Liver (tissue), 9 donors: ENCODE results near the gene GALNTL6. TPM values are rescaled to one million over a fixed set of nuclear protein-coding genes. Genes with fewer than 3 reads are reported as not detected.

ENCODE experiments used
- DNase-seq: peaks from one replicate; pipeline ENCODE4 v3.0.0-alpha.2; 2017; ENCODE audit warnings: low spot score
- H3K27ac ChIP-seq, 2 donors: one replicate each; pipeline ENCODE4 v1.7.0; 2013; ENCODE audit warnings: inconsistent platforms in 2 of 2, low read length in 2 of 2, control low read depth in 1 of 2, low read depth in 1 of 2, mild to moderate bottlenecking in 1 of 2
- H3K27me3 ChIP-seq, 4 donors: one replicate each; pipeline versions ENCODE4 v1.6.1 to v1.7.0; 2013; ENCODE audit warnings: low read length in 3 of 4, inconsistent platforms in 1 of 4, mild to moderate bottlenecking in 1 of 4, moderate library complexity in 1 of 4; ENCODE audit not compliant: control insufficient read depth in 4 of 4, insufficient read depth in 4 of 4
- H3K36me3 ChIP-seq, 4 donors: one replicate each; pipeline versions ENCODE4 v1.6.1 to v1.7.0; 2013; ENCODE audit warnings: low read length in 3 of 4, mild to moderate bottlenecking in 3 of 4, low read depth in 1 of 4, moderate library complexity in 1 of 4; ENCODE audit not compliant: control insufficient read depth in 4 of 4, insufficient read depth in 3 of 4
- H3K4me1 ChIP-seq, 4 donors: one replicate each; pipeline versions ENCODE4 v1.6.1 to v1.7.0; 2013; ENCODE audit warnings: low read length in 3 of 4, mild to moderate bottlenecking in 3 of 4, moderate library complexity in 1 of 4; ENCODE audit not compliant: control insufficient read depth in 4 of 4, insufficient read depth in 4 of 4
- H3K4me3 ChIP-seq, 3 donors: one replicate each; pipeline versions ENCODE4 v1.6.1 to v1.7.0; 2013; ENCODE audit warnings: low read length in 3 of 3, control low read depth in 1 of 3, low read depth in 1 of 3, mild to moderate bottlenecking in 1 of 3
- H3K9ac ChIP-seq, 2 donors: one replicate each; pipeline ENCODE4 v1.7.0; 2013; ENCODE audit warnings: low read length in 2 of 2, mild to moderate bottlenecking in 2 of 2, moderate library complexity in 2 of 2, control low read depth in 1 of 2, low read depth in 1 of 2
- H3K9me3 ChIP-seq, 4 donors: one replicate each; pipeline versions ENCODE4 v1.6.1 to v1.7.0; 2013; ENCODE audit warnings: low read length in 3 of 4; ENCODE audit not compliant: control insufficient read depth in 4 of 4
- EGR1 ChIP-seq, 2 donors: IDR thresholded peaks; 2 replicates each; pipeline ENCODE4 v1.6.1; 2016 to 2018; ENCODE audit warnings: antibody characterized with exemption in 2 of 2, low read depth in 2 of 2
- FOXA2 ChIP-seq: IDR thresholded peaks from 2 replicates; pipeline ENCODE4 v1.6.1; 2016; ENCODE audit warnings: antibody characterized with exemption
- GABPA ChIP-seq, 2 donors: IDR thresholded peaks in 1 of 2; conservative IDR thresholded peaks in 1 of 2; 2 replicates each; pipeline ENCODE4 v1.6.1; 2016; ENCODE audit warnings: antibody characterized with exemption in 2 of 2, mild to moderate bottlenecking in 1 of 2, moderate library complexity in 1 of 2
- HNF4A ChIP-seq, 2 donors: conservative IDR thresholded peaks; 2 replicates each; pipeline ENCODE4 v1.6.1; 2016; ENCODE audit warnings: antibody characterized with exemption in 2 of 2, mild to moderate bottlenecking in 2 of 2
- HNF4G ChIP-seq: IDR thresholded peaks from 2 replicates; pipeline ENCODE4 v1.6.1; 2016; ENCODE audit warnings: antibody characterized with exemption
- JUND ChIP-seq, 2 donors: IDR thresholded peaks; 2 replicates each; pipeline ENCODE4 v1.6.1; 2016; ENCODE audit warnings: antibody characterized with exemption in 2 of 2
- NR2F2 ChIP-seq: IDR thresholded peaks from 2 replicates; pipeline ENCODE4 v1.6.1; 2016; ENCODE audit warnings: antibody characterized with exemption
- RAD21 ChIP-seq, 2 donors: IDR thresholded peaks; 2 replicates each; pipeline ENCODE4 v1.6.1; 2016; ENCODE audit warnings: antibody characterized with exemption in 2 of 2, mild to moderate bottlenecking in 2 of 2
- RXRA ChIP-seq, 2 donors: IDR thresholded peaks; 2 replicates each; pipeline ENCODE4 v1.6.1; 2017 to 2018; ENCODE audit warnings: antibody characterized with exemption in 2 of 2, mild to moderate bottlenecking in 1 of 2
- YY1 ChIP-seq: IDR thresholded peaks from 2 replicates; pipeline ENCODE4 v1.6.1; 2016; ENCODE audit warnings: antibody characterized with exemption, mild to moderate bottlenecking
- WGBS: extraction: QIAGEN DNeasy Blood & Tissue Kit; methylation state at CpG from one replicate; pipeline ENCODE4 v1.1.7; 2013; 5-methylcytosine and 5-hydroxymethylcytosine counted together
- polyA plus RNA-seq, 2 donors: library from polyadenylated mRNA; stranded (reverse) in 1 of 2; unstranded in 1 of 2; fragments of 200-250 nt in 1 of 2; fragments of >200 nt in 1 of 2; fragmentation: Nextera tagmentation in 1 of 2; extraction: Ambion mirVana in 1 of 2; gene quantifications; one replicate each; pipeline versions ENCODE4 v1.2.1 to v1.2.3, GENCODE V29; 2013 to 2015
- total RNA-seq, 2 donors: library from RNA; depleted of rRNA; stranded (reverse); fragments of >200 nt; gene quantifications; one replicate each; pipeline ENCODE4 v1.2.3, GENCODE V29; 2014
- TF ChIP-seq, protein P1 (sequence below): IDR thresholded peaks from 2 replicates; pipeline ENCODE4 v1.6.1; 2016; ENCODE audit warnings: antibody characterized with exemption, mild to moderate bottlenecking
- TF ChIP-seq, protein P2 (sequence below): IDR thresholded peaks from 2 replicates; pipeline ENCODE4 v1.6.1; 2016; ENCODE audit warnings: antibody characterized with exemption
- TF ChIP-seq, protein P3 (sequence below): IDR thresholded peaks from 2 replicates; pipeline ENCODE4 v1.6.1; 2016; ENCODE audit warnings: antibody characterized with exemption
- TF ChIP-seq, protein P4 (sequence below): fragments of 150-350 bp; IDR thresholded peaks from 2 replicates; pipeline ENCODE4 v1.5.1; 2017; ENCODE audit warnings: improper control_type of control experiment, low read depth, low read length; ENCODE audit not compliant: missing input control
- donor health status: healthy.
- donor health status: healthy.
- donor health status: healthy.
- donor health status: healthy.
- donor health status: healthy.

GALNTL6 gene
- total and polyA plus RNA-seq, 4 donors: 0.06 to 0.08 TPM; not detected in 2

DNA sequence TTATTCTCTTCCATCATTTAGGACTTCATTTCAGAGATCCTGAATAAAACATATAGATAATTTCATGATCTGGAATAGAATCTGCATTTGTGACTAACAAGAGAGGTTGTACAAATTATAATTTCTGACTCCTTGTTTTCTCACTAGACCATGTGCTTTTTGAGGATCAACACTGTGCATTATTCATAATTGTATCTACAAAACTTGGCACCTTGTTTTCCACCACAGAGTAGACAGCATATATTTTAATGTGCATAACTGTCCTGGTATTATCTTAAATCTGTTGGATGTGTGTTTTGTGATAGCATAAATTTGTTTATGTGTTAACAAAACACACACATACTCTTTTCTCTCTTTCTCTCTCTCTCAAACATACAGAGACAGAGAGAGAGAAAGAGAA lies 840.5 kb downstream of the GALNTL6 start:
- no peaks in the 10 kb centered on the region for H3K9me3 ChIP-seq
- no peak for TF ChIP-seq RAD21 (IDR thresholded peaks at IDR 0.05)
- TF ChIP-seq NR2F2: no peak
- TF ChIP-seq, protein P1, sequence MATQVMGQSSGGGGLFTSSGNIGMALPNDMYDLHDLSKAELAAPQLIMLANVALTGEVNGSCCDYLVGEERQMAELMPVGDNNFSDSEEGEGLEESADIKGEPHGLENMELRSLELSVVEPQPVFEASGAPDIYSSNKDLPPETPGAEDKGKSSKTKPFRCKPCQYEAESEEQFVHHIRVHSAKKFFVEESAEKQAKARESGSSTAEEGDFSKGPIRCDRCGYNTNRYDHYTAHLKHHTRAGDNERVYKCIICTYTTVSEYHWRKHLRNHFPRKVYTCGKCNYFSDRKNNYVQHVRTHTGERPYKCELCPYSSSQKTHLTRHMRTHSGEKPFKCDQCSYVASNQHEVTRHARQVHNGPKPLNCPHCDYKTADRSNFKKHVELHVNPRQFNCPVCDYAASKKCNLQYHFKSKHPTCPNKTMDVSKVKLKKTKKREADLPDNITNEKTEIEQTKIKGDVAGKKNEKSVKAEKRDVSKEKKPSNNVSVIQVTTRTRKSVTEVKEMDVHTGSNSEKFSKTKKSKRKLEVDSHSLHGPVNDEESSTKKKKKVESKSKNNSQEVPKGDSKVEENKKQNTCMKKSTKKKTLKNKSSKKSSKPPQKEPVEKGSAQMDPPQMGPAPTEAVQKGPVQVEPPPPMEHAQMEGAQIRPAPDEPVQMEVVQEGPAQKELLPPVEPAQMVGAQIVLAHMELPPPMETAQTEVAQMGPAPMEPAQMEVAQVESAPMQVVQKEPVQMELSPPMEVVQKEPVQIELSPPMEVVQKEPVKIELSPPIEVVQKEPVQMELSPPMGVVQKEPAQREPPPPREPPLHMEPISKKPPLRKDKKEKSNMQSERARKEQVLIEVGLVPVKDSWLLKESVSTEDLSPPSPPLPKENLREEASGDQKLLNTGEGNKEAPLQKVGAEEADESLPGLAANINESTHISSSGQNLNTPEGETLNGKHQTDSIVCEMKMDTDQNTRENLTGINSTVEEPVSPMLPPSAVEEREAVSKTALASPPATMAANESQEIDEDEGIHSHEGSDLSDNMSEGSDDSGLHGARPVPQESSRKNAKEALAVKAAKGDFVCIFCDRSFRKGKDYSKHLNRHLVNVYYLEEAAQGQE: no peak
- no peak for TF ChIP-seq EGR1 (IDR thresholded peaks at IDR 0.05; ENCODE audit: low read depth in 2 of 2)
- TF ChIP-seq HNF4A (conservative IDR thresholded peaks at IDR 0.05): no peak
- TF ChIP-seq, protein P2, sequence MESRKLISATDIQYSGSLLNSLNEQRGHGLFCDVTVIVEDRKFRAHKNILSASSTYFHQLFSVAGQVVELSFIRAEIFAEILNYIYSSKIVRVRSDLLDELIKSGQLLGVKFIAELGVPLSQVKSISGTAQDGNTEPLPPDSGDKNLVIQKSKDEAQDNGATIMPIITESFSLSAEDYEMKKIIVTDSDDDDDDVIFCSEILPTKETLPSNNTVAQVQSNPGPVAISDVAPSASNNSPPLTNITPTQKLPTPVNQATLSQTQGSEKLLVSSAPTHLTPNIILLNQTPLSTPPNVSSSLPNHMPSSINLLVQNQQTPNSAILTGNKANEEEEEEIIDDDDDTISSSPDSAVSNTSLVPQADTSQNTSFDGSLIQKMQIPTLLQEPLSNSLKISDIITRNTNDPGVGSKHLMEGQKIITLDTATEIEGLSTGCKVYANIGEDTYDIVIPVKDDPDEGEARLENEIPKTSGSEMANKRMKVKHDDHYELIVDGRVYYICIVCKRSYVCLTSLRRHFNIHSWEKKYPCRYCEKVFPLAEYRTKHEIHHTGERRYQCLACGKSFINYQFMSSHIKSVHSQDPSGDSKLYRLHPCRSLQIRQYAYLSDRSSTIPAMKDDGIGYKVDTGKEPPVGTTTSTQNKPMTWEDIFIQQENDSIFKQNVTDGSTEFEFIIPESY: no peak
- TF ChIP-seq, protein P3, sequence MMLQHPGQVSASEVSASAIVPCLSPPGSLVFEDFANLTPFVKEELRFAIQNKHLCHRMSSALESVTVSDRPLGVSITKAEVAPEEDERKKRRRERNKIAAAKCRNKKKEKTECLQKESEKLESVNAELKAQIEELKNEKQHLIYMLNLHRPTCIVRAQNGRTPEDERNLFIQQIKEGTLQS: no peak
- TF ChIP-seq JUND (IDR thresholded peaks at IDR 0.05): no peak
- no peak for TF ChIP-seq FOXA2
- TF ChIP-seq YY1: no peak
- TF ChIP-seq HNF4G: no peak
- no peak for TF ChIP-seq RXRA (IDR thresholded peaks at IDR 0.05)
- TF ChIP-seq, protein P4, sequence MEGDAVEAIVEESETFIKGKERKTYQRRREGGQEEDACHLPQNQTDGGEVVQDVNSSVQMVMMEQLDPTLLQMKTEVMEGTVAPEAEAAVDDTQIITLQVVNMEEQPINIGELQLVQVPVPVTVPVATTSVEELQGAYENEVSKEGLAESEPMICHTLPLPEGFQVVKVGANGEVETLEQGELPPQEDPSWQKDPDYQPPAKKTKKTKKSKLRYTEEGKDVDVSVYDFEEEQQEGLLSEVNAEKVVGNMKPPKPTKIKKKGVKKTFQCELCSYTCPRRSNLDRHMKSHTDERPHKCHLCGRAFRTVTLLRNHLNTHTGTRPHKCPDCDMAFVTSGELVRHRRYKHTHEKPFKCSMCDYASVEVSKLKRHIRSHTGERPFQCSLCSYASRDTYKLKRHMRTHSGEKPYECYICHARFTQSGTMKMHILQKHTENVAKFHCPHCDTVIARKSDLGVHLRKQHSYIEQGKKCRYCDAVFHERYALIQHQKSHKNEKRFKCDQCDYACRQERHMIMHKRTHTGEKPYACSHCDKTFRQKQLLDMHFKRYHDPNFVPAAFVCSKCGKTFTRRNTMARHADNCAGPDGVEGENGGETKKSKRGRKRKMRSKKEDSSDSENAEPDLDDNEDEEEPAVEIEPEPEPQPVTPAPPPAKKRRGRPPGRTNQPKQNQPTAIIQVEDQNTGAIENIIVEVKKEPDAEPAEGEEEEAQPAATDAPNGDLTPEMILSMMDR: no peak
- H3K4me1 ChIP-seq: no peaks in the 10 kb centered on the region
- H3K9ac ChIP-seq: no peak overlapping the region
- H3K36me3 ChIP-seq: no peaks in the 10 kb centered on the region
- DNase-seq: no peak
- no peak overlapping the region for H3K4me3 ChIP-seq
- peaks cover 0 to 4% (median 0%) of the 10 kb centered on the region in 4 donors for H3K27me3 ChIP-seq
- no peak overlapping the region for H3K27ac ChIP-seq

DNA sequence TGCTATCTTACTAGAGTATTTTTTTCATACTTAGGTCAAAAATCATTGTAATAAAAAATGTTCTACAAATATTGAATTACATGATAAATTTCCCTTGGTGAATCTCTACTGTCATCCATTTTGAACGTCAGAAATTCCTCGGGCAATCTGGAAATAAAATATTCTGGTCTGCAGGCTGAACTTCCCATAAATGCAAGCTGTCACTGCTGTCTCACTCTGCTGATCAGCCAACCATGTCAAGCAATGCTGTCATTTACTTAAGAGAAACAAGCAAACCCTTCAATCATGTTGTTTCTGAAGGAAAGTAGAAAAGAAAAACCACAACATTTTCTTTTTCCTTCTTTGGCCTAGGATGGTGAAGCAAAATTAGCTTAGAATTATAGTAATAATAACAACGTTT lies 841.3 kb downstream of the GALNTL6 start:
- Histone ChIP-seq H3K4me3 (no peak overlapping the region), H3K36me3 (no peaks in the 10 kb centered on the region), H3K27me3 (peaks cover 0 to 4% (median 0%) of the 10 kb centered on the region in 4 donors), H3K27ac (no peak overlapping the region), H3K9me3 (no peaks in the 10 kb centered on the region), H3K9ac (no peak overlapping the region), H3K4me1 (no peaks in the 10 kb centered on the region)
- no peak for DNase-seq
- 72% methylated on average over 3 of the region's 3 CpGs for WGBS
- TF ChIP-seq GABPA (IDR thresholded peaks at IDR 0.05 in 1 of 2, conservative IDR thresholded peaks at IDR 0.05 in 1 of 2) (no peak), YY1 (no peak)
